Endodermal cell (in vitro differentiated cells): Measurements from ENCODE around the gene RPTOR. TPM values are rescaled to one million over a fixed set of nuclear protein-coding genes. Genes with fewer than 3 reads are reported as not detected.

Source experiments
- DNase-seq: peaks from one replicate; pipeline ENCODE4 v3.0.0-alpha.2; 2017
- H3K27ac ChIP-seq: 2 replicates; pipeline ENCODE4 v1.5.1; 2013; ENCODE audit warnings: mild to moderate bottlenecking, low read depth, low read length, moderate library complexity
- H3K27me3 ChIP-seq: 2 replicates; pipeline ENCODE4 v1.6.1; 2013; ENCODE audit warnings: mild to moderate bottlenecking, low read length, moderate library complexity; ENCODE audit not compliant: insufficient read depth, control insufficient read depth, poor library complexity, severe bottlenecking
- H3K36me3 ChIP-seq: 2 replicates; pipeline ENCODE4 v1.7.0; 2013; ENCODE audit warnings: mild to moderate bottlenecking, low read length, moderate library complexity; ENCODE audit not compliant: control insufficient read depth, insufficient read depth
- H3K4me1 ChIP-seq: one replicate; pipeline ENCODE4 v1.7.0; 2013; ENCODE audit warnings: low read length; ENCODE audit not compliant: control insufficient read depth, insufficient read depth
- H3K4me3 ChIP-seq: 2 replicates; pipeline ENCODE4 v1.5.1; 2013; ENCODE audit warnings: mild to moderate bottlenecking, low read length, moderate library complexity
- H3K9ac ChIP-seq: 2 replicates; pipeline ENCODE4 v1.6.1; 2013; ENCODE audit warnings: mild to moderate bottlenecking, low read length, moderate library complexity; ENCODE audit not compliant: poor library complexity, severe bottlenecking; ENCODE audit errors: extremely low read depth
- H3K9me3 ChIP-seq: 2 replicates; pipeline ENCODE4 v1.6.1; 2013; ENCODE audit warnings: mild to moderate bottlenecking, low read length, moderate library complexity; ENCODE audit not compliant: control insufficient read depth
- H3K27ac Mint-ChIP-seq: 2 replicates; pipeline ENCODE4 v1.8.0; 2020; ENCODE audit warnings: mixed read lengths
- H3K27me3 Mint-ChIP-seq: 2 replicates; pipeline ENCODE4 v1.8.0; 2021; ENCODE audit warnings: mild to moderate bottlenecking, mixed read lengths; ENCODE audit not compliant: insufficient read depth
- H3K36me3 Mint-ChIP-seq: 2 replicates; pipeline ENCODE4 v1.8.0; 2020; ENCODE audit warnings: low read depth, mixed read lengths
- H3K4me1 Mint-ChIP-seq: 2 replicates; pipeline ENCODE4 v1.8.0; 2020; ENCODE audit warnings: mixed read lengths
- H3K4me3 Mint-ChIP-seq: 2 replicates; pipeline ENCODE4 v1.8.0; 2020; ENCODE audit warnings: mild to moderate bottlenecking, moderate library complexity, mixed read lengths
- H3K9me3 Mint-ChIP-seq: 2 replicates; pipeline ENCODE4 v1.8.0; 2020; ENCODE audit warnings: mild to moderate bottlenecking, mixed read lengths
- CTCF ChIP-seq: fragments of 200-600 bp; sonication (generic); conservative IDR thresholded peaks from 2 replicates; pipeline ENCODE4 v1.5.0; 2021; ENCODE audit warnings: antibody characterized with exemption, mild to moderate bottlenecking
- WGBS, 2 experiments: methylation state at CpG; one replicate each; pipeline versions ENCODE4 v1.1.5 to v1.1.7; 2013; ENCODE audit warnings: missing lambda C conversion rate in 2 of 2, mixed read lengths in 1 of 2; ENCODE audit not compliant: insufficient coverage in 1 of 2, insufficient read length in 1 of 2; 5-methylcytosine and 5-hydroxymethylcytosine counted together
- total RNA-seq, 2 donors: library from RNA; stranded (reverse); fragmentation: NEBNext Ultra II Directional in 1 of 2; extraction: Animal tissue kit (Norgen Biotek cat#: 25700) in 1 of 2; gene quantifications; 2 replicates in 1 of 2; 3 replicates in 1 of 2; pipeline ENCODE4 v1.2.1, GENCODE V29; 2021

RPTOR gene
- total RNA-seq, 2 donors from 2014 or later = 45.1 to 53.4 TPM

DNA sequence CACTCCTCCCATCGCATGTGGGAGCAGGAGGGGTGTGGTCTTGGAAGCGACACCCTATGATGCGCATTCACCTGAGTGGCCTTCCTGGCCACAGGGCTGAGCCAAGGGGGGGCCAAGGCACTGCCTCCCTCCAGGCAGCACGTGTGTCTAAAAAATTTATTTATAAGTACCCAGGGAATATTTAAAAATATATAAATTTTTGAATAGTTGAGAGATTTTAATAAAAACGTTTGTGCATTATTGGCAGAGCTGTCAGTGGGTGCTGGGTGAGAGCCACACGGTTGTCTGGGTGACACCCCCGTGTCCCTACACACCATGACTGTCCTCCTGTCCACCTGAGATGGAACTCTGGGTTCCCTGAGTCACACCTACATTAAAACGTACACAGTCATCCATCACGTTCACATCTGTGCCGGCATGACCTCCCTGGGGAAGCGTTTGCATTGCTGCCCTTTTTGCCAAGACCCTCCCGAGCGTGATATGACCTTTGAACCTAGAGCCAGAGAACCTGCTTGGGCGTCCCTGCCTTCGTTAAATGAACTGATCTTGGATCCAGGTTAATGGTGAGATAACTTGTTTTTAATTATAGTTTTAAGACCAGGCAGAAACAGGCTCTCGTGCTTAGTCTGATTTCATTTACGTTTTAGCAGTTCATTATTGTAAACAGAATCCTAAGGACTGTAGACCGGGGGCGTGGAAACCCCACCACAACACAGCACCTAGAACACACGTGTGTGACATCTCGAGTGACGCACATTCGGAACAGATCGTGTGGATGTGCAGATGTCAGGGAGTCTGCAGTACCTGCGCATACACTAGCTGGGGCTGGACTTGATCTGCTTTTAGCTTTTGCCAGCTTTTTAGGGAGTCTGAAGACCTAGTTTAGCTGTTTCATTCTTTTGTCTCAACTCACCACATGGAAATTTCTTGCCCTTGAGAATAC is 254.2 kb downstream of the RPTOR start:
- WGBS, 2 experiments = 90 to 93% methylated on average over 18 to 24 of the region's 25 CpGs
- H3K4me1 Mint-ChIP-seq = peaks cover 4% of the 10 kb centered on the region
- Histone ChIP-seq H3K36me3 (peaks cover 10% of the 10 kb centered on the region), H3K4me3 (no peak overlapping the region), H3K4me1 (no peaks in the 10 kb centered on the region), H3K27ac (no peak overlapping the region), H3K27me3 (no peaks in the 10 kb centered on the region), H3K9ac (no peak overlapping the region), H3K9me3 (no peaks in the 10 kb centered on the region)
- peak; percentile 70 for DNase-seq
- no peak overlapping the region for H3K4me3 Mint-ChIP-seq
- no peak for TF ChIP-seq CTCF
- no peaks in the 10 kb centered on the region for H3K27me3 Mint-ChIP-seq
- peaks cover 9% of the 10 kb centered on the region for H3K9me3 Mint-ChIP-seq
- no peak overlapping the region for H3K27ac Mint-ChIP-seq
- H3K36me3 Mint-ChIP-seq = peaks cover 29% of the 10 kb centered on the region

GRCh38 chr17:80799538-80800480 is 255.2 kb downstream of the RPTOR start:
- 93 to 95% methylated on average over 35 to 40 of the region's 40 CpGs for WGBS, 2 experiments
- TF ChIP-seq CTCF = no peak
- Histone ChIP-seq H3K4me1 (peaks cover under 1% of the 10 kb centered on the region), H3K9me3 (no peaks in the 10 kb centered on the region), H3K27me3 (no peaks in the 10 kb centered on the region), H3K36me3 (peaks cover 6% of the 10 kb centered on the region), H3K9ac (no peak overlapping the region), H3K27ac (no peak overlapping the region), H3K4me3 (no peak overlapping the region)
- H3K27me3 Mint-ChIP-seq = no peaks in the 10 kb centered on the region
- peaks cover 25% of the 10 kb centered on the region for H3K36me3 Mint-ChIP-seq
- no peak overlapping the region for H3K4me3 Mint-ChIP-seq
- H3K4me1 Mint-ChIP-seq = peaks cover 12% of the 10 kb centered on the region
- DNase-seq = peak; percentile 47
- H3K27ac Mint-ChIP-seq = no peak overlapping the region
- peaks cover 9% of the 10 kb centered on the region for H3K9me3 Mint-ChIP-seq
